Measurements from ENCODE around the gene PLSCR1. TPM values are rescaled to one million over a fixed set of nuclear protein-coding genes. Genes with fewer than 3 reads are reported as not detected.

PLSCR1 gene
- total and polyA plus RNA-seq, 8 donors = 67.2 to 126 (median 84.9) TPM

DNA sequence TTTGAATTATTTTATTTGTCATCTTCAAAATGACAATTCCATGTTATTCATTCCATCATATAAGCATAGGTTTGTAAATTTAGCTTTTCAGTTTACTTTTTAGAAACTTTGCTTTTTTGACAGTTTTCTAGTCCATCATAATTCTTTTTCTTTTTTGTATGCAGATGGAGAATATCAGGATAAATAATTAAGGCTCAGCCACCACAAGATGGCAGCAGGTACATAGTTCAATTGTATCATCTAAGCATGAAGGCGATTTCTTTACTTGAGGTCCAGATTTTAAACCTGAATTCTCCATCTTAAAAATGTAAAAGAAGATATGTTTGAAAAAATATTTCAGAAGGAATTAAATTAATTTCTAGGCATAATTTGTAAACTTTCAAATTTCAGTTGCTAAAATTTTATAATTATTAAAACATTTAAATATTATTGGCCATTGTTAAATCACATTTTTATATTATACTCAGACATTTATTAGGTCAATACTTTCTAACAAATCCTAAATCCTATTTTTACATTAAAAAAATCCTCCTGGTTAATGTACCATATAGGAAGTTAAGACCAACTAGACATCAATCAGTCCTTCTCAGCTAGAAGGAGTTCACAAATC is 45.6 kb upstream of the PLSCR1 start:
- ATAC-seq = peak; percentile 61

GRCh38 chr3:146585156-146585555 is 40.7 kb upstream of the PLSCR1 start:
- peaks cover 0 to 5% of the 10 kb centered on the region in 2 donors for H3K4me1 ChIP-seq
- H3K27me3 ChIP-seq = no peaks in the 10 kb centered on the region
- TF ChIP-seq CTCF (IDR thresholded peaks at IDR 0.05) = no peak
- H3K36me3 ChIP-seq = no peaks in the 10 kb centered on the region
- H3K4me3 ChIP-seq = no peak overlapping the region
- no peak for ATAC-seq
- no peak overlapping the region for H3K27ac ChIP-seq
- no peak for DNase-seq
- intact Hi-C loops (cut with DNase I) = loop anchor here in 1 of 2 donors (10.0 kb wide), 2 partner anchors 240 to 370 kb away; no protein-coding TSS in a partner anchor
- H3K9me3 ChIP-seq = peaks cover 0 to 7% of the 10 kb centered on the region in 2 donors

More for the DNA sequence above, 45.6 kb upstream of the PLSCR1 start:
- Histone ChIP-seq H3K27ac (no peak overlapping the region), H3K36me3 (no peaks in the 10 kb centered on the region), H3K9me3 (no peaks in the 10 kb centered on the region), H3K27me3 (no peaks in the 10 kb centered on the region), H3K4me1 (no peaks in the 10 kb centered on the region), H3K4me3 (no peak overlapping the region)
- peak in 2 of 4 donors; percentile 20 to 60 for DNase-seq
- peak; percentile 36 to 46 for TF ChIP-seq CTCF (IDR thresholded peaks at IDR 0.05)
- intact Hi-C loops (cut with DNase I) = loop anchor here in 1 of 2 donors (10.0 kb wide), 2 partner anchors 245 to 375 kb away; no protein-coding TSS in a partner anchor

DNA sequence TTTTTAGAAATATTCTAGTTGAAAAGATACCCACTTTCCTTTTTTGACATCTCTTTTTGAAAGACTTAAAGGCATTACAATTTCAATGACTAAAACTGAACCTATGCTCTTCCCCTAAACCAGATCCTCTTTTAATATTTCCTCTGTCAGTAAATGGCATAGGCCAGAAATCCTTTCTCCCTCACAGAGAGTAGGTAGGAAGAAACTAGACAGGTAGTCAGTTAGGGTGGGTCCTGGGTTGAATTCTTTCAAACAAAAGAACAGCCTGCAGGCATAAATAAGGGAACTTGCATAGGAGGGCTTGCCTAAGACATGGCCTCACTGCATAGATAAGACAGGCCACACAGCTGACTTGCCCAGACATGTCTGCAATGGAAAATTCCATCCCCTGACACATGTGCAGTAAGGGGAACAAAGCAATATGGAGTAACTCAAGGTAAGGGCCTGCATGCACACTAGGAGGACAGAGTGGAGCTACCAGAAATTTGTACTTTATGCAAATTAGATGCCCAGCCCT is 37.6 kb upstream of the PLSCR1 start:
- H3K27ac ChIP-seq = no peak overlapping the region
- peaks cover 0 to 7% of the 10 kb centered on the region in 2 donors for H3K9me3 ChIP-seq
- TF ChIP-seq CTCF (IDR thresholded peaks at IDR 0.05) = no peak
- DNase-seq (no peak), ATAC-seq (no peak)
- intact Hi-C loops (cut with DNase I) = loop anchor here in 1 of 2 donors (10.0 kb wide), 2 partner anchors 237 to 367 kb away; no protein-coding TSS in a partner anchor
- H3K27me3 ChIP-seq = no peaks in the 10 kb centered on the region
- peaks cover 0 to 5% of the 10 kb centered on the region in 2 donors for H3K4me1 ChIP-seq
- H3K36me3 ChIP-seq = no peaks in the 10 kb centered on the region
- H3K4me3 ChIP-seq = no peak overlapping the region

DNA sequence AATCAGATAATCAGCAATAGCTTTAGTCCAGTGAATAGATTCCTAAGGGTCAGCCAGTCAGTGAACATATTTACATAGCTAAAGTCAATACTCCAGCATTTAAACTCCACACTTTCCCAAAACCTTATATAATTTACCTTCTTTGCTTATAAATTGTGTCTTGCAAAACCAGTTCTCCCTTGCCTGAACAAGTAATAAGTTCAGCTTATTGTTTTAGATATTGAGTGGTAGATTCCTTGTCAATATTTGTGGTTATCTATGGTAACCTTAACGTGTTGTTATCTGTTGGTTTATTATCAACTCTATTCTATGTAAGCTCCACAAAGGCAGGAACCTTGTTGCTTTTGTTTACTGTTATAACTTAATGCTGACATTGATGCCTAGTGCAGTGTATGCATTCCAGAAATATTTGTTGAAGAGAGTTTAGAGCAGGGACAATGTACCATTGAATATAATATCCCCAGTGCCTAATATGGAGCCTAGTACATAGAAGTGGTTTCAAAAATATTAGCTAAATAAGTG is 36.7 kb upstream of the PLSCR1 start:
- Histone ChIP-seq H3K4me3 (no peak overlapping the region), H3K36me3 (no peaks in the 10 kb centered on the region), H3K27ac (no peak overlapping the region), H3K9me3 (peaks cover 0 to 7% of the 10 kb centered on the region in 2 donors), H3K27me3 (no peaks in the 10 kb centered on the region), H3K4me1 (peaks cover 0 to 5% of the 10 kb centered on the region in 2 donors)
- intact Hi-C loops (cut with DNase I) = loop anchor here in 1 of 2 donors (10.0 kb wide), 2 partner anchors 236 to 366 kb away; no protein-coding TSS in a partner anchor
- DNase-seq (no peak), ATAC-seq (no peak)
- no peak for TF ChIP-seq CTCF (IDR thresholded peaks at IDR 0.05)

GRCh38 chr3:146577662-146578061 is 33.3 kb upstream of the PLSCR1 start:
- TF ChIP-seq CTCF (IDR thresholded peaks at IDR 0.05) = peak in 1 of 2 donors; percentile 34
- H3K4me3 ChIP-seq = no peak overlapping the region
- H3K4me1 ChIP-seq = peaks cover 0 to 12% of the 10 kb centered on the region in 2 donors
- peak; percentile 74 for ATAC-seq
- H3K27ac ChIP-seq = no peak overlapping the region
- no peaks in the 10 kb centered on the region for H3K27me3 ChIP-seq
- intact Hi-C loops (cut with DNase I) = no loop called here
- peak in 2 of 4 donors; percentile 33 to 78 for DNase-seq
- H3K9me3 ChIP-seq = peaks cover 0 to 2% of the 10 kb centered on the region in 2 donors
- H3K36me3 ChIP-seq = no peaks in the 10 kb centered on the region

Data from left lung (tissue), 10 donors.